ENCODE results near the gene B3GALNT2.

- TF ChIP-seq POLR2A (IDR thresholded peaks at IDR 0.05) (no peak), CTCF (IDR thresholded peaks at IDR 0.05) (no peak), EP300 (IDR thresholded peaks at IDR 0.05) (no peak), POLR2AphosphoS5 (IDR thresholded peaks at IDR 0.05) (no peak)
Observed at GRCh38 chr1:235515844-235516512, 11.7 kb upstream of the B3GALNT2 start.
